DMS 273 (cell line): ENCODE measurements around the gene APOB.
A peak's percentile ranks its signal among the peaks of the same experiment; 100 is the strongest.

Experiments
- DNase-seq: peaks from one replicate; lab custom pipeline; 2025; ENCODE audit not compliant: unreplicated experiment; lab: John Stamatoyannopoulos, UW

Gene APOB

GRCh38 chr2:21050164-21050563 is 6.3 kb upstream of the APOB start:
- DNase-seq = no peak

GRCh38 chr2:21047141-21048009 is 3.5 kb upstream of the APOB start:
- DNase-seq = peak; percentile 41

- no peak for DNase-seq
Observed at GRCh38 chr2:21046506-21046905, 2.6 kb upstream of the APOB start.

- no peak for DNase-seq
Observed at GRCh38 chr2:21044694-21045371, 960 bp upstream of the APOB start.

- peak; percentile 74 for DNase-seq
Observed at GRCh38 chr2:21042958-21043743, 722 bp downstream of the APOB start.

- no peak for DNase-seq
Observed at GRCh38 chr2:21042708-21042957, 1.2 kb downstream of the APOB start.

GRCh38 chr2:21041943-21042707 is 1.7 kb downstream of the APOB start:
- DNase-seq = no peak

- DNase-seq = no peak
Observed at GRCh38 chr2:21041462-21041861, 2.4 kb downstream of the APOB start.

GRCh38 chr2:21040468-21041377 is 3.1 kb downstream of the APOB start:
- DNase-seq = no peak

GRCh38 chr2:21039979-21040467 is 3.9 kb downstream of the APOB start:
- no peak for DNase-seq

GRCh38 chr2:21039080-21039556 is 4.8 kb downstream of the APOB start:
- no peak for DNase-seq

- DNase-seq = no peak
Observed at GRCh38 chr2:21038403-21039073, 5.3 kb downstream of the APOB start.

GRCh38 chr2:21037671-21038108 is 6.2 kb downstream of the APOB start:
- DNase-seq = no peak

- no peak for DNase-seq
Observed at GRCh38 chr2:21036708-21037670, 6.9 kb downstream of the APOB start.

- DNase-seq = no peak
Observed at GRCh38 chr2:21035974-21036707, 7.7 kb downstream of the APOB start.

GRCh38 chr2:21035282-21035973 is 8.4 kb downstream of the APOB start:
- no peak for DNase-seq

- DNase-seq = no peak
Observed at GRCh38 chr2:21034972-21035279, 8.9 kb downstream of the APOB start.
